ENCODE data around the gene RASD1.
"Not testable (repeated sequence)": the region's sequence is repeated elsewhere in the genome, so short reads cannot be mapped to it uniquely, and the experiment has no call there.

Gene RASD1

GRCh38 chr17:17469358-17469757, 26.8 kb downstream of the RASD1 start:
- DNase-seq (ENCODE audit: low read depth): no peak

- DNase-seq (ENCODE audit: low read depth): no peak
Observed at GRCh38 chr17:17468217-17469010, 27.8 kb downstream of the RASD1 start.

GRCh38 chr17:17467720-17468119, 28.5 kb downstream of the RASD1 start:
- DNase-seq (ENCODE audit: low read depth): no peak

GRCh38 chr17:17467016-17467415, 29.2 kb downstream of the RASD1 start:
- DNase-seq (ENCODE audit: low read depth): no peak

GRCh38 chr17:17466511-17466910, 29.7 kb downstream of the RASD1 start:
- DNase-seq (ENCODE audit: low read depth): no peak

- DNase-seq (ENCODE audit: low read depth): not testable (repeated sequence)
Observed at GRCh38 chr17:17465878-17466277, 30.3 kb downstream of the RASD1 start.

- DNase-seq (ENCODE audit: low read depth): no peak
Observed at GRCh38 chr17:17463821-17464220, 32.4 kb downstream of the RASD1 start.

GRCh38 chr17:17462048-17462824, 34.0 kb downstream of the RASD1 start:
- DNase-seq (ENCODE audit: low read depth): no peak

GRCh38 chr17:17460038-17460437, 36.2 kb downstream of the RASD1 start:
- DNase-seq (ENCODE audit: low read depth): no peak

GRCh38 chr17:17457680-17458079, 38.5 kb downstream of the RASD1 start:
- DNase-seq (ENCODE audit: low read depth): no peak

- no peak for DNase-seq (ENCODE audit: low read depth)
Observed at GRCh38 chr17:17456251-17456650, 39.9 kb downstream of the RASD1 start.

- no peak for DNase-seq (ENCODE audit: low read depth)
Observed at GRCh38 chr17:17455173-17455572, 41.0 kb downstream of the RASD1 start.

- not testable (repeated sequence) for DNase-seq (ENCODE audit: low read depth)
Observed at GRCh38 chr17:17454700-17455099, 41.5 kb downstream of the RASD1 start.

- no peak for DNase-seq (ENCODE audit: low read depth)
Observed at GRCh38 chr17:17454276-17454675, 41.9 kb downstream of the RASD1 start.

GRCh38 chr17:17453088-17453487, 43.1 kb downstream of the RASD1 start:
- no peak for DNase-seq (ENCODE audit: low read depth)

- no peak for DNase-seq (ENCODE audit: low read depth)
Observed at GRCh38 chr17:17448723-17449122, 47.5 kb downstream of the RASD1 start.

- DNase-seq (ENCODE audit: low read depth): no peak
Observed at GRCh38 chr17:17448076-17448475, 48.1 kb downstream of the RASD1 start.

GRCh38 chr17:17447264-17447663, 48.9 kb downstream of the RASD1 start:
- DNase-seq (ENCODE audit: low read depth): no peak

- no peak for DNase-seq (ENCODE audit: low read depth)
Observed at GRCh38 chr17:17446666-17447155, 49.5 kb downstream of the RASD1 start.

- DNase-seq (ENCODE audit: low read depth): no peak
Observed at GRCh38 chr17:17445925-17446665, 50.1 kb downstream of the RASD1 start.

- DNase-seq (ENCODE audit: low read depth): no peak
Observed at GRCh38 chr17:17445296-17445924, 50.8 kb downstream of the RASD1 start.
